NCI-H69 (cell line): ENCODE data around the gene LYRM4.

Experiments used
- DNase-seq: peaks from one replicate; lab custom pipeline; 2025; lab: John Stamatoyannopoulos, UW

The LYRM4 gene

DNA sequence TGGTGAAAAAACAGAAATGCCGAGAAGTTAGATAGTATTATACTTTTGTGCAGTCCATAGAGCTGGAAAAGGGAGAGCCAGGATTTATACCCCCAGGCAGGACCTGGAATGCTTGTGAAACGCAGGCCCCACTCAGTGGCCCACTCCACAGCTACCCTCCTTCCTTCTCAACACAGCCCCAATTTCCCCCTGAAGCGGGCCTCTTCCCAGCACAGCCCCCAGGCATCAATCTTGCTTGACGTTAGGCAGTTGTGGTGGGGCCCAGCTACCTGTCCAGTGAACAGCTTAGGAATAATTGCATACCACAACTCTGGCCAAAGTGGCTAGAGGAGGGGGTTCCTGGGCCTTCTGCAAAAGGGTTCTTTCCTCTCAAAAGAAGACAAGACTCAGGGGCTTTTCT is 114.4 kb downstream of the LYRM4 start:
- DNase-seq = no peak

DNA sequence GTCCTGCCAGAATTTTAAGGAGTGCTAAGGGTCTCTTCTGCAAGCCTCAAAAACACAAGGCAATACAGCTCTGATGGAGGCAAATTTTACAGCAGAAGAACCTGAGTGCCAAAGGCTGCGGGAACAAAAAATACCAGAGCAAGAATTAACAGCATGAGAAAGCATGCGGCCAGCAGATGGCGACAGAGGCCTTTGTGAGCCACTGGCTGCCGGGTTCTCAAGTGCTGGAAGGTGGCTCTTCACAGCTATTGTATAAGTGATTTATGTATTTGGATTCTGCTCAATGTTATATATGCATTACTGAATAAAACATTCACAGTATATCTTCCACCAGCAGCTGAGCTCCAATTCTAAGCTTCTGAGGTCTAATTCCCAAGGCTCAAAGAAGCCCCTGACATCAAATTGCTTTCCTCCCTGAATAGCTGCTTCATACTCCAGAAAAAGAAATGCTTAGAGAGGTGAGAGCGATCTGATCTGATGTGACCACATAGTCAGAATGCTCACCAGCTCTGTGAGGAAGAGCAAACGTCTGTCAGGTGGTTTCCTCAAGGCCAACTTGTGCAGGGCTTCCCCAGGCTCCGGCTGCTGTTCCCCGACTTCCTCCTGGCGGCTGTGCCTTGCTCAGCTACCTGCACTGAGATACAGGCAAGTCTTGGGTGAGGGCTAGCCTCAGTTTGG is 117.0 kb downstream of the LYRM4 start:
- peak; percentile 82 for DNase-seq

DNA sequence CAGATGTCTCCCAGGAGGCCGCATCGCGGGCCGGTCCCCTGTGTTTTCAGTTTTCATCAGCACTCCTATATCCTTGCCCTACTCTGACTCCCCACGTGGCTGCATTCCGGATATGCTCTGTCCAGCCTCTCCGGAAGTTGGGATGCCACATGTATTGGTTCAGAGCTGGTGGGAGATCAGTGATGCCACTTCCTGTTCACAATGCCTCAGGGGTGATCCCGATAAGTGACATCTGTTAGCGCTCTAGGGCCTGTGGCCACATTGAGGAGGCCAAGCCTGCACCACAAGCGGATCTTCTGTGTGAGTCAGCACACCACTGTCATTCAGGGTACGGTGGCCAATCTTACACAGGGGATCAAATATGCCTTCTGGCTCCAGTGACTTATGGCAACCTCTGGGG is 117.8 kb downstream of the LYRM4 start:
- DNase-seq = no peak

DNA sequence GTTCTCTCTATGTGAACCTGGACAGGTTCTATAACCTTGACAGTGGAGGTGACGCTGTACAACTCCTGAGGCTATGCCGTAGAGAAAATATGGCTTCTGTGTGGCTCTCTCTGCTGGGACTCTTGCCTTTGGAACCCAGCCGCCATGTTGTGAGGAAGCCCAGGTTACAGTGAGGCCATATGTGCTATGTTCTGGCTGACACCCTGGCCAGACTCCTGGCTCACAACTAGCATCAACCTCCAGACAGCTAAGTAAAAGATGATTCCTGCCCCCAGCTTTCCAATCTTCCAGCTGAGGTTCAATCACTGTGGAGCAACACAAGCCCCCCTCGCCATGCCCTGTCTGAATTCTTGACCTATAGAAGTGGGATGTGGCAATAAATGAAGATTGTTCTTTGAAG is 118.6 kb downstream of the LYRM4 start:
- no peak for DNase-seq

DNA sequence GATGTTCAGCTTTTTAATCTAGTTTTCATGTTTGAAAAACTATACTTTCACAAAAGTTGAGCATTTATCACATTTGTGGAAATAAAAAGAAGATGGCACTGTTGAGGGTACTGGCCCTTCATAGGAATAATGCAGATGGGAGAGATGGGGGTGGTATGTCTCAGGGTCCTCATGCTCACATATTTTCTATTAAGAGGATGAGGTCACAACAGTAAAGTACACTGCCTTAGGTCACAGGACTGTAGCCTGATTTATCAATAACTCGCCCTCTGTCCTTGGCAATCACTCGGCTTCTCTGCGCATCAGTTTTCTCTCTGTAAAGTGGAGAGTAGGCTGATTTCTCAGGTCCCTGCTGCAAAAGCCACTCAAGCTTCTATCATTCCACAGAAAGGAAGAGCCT is 119.7 kb downstream of the LYRM4 start:
- no peak for DNase-seq

DNA sequence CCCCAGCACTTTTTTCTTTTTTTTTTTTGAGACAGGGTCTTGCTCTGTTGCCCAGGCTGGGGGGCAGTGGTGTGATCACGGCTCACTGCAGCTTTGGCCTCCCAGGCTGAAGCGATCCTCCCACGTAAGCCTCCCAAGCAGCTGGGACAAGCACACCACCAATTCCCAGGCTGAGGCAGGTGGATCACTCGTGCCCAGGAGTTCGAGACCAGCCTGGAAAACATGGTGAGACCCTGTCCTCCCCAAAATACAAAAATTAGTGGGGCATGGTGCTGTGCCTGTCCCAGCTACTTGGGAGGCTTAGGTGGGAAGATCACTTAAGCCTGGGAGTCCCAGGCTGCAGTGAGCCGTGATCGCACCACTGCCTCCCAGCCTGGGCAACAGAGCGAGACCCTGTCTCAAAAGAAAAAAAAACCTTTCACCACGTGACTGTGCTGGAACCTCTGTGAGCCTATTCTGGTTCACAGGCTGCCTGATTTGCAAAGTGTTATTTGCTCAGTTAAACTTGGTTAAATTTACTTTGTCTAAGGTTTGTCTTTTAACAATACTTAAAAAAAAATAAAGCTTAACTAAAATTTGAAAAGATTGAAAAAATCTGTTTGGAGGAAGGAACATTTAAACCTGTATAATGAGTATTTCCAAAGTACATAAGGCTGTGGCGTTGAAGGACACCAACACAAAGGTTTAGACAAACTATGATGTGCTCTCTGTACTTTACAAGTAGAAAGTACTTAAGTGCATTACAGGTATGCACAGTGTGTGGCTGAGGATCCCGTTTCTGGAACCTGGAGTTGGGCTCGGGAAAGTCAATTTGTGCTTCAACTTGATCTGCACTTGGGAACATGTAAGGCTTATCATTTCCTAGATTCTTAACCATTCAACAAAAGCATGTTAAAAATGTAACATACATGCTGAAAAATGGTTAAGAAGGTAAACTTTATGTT is 120.7 kb downstream of the LYRM4 start:
- DNase-seq = no peak

DNA sequence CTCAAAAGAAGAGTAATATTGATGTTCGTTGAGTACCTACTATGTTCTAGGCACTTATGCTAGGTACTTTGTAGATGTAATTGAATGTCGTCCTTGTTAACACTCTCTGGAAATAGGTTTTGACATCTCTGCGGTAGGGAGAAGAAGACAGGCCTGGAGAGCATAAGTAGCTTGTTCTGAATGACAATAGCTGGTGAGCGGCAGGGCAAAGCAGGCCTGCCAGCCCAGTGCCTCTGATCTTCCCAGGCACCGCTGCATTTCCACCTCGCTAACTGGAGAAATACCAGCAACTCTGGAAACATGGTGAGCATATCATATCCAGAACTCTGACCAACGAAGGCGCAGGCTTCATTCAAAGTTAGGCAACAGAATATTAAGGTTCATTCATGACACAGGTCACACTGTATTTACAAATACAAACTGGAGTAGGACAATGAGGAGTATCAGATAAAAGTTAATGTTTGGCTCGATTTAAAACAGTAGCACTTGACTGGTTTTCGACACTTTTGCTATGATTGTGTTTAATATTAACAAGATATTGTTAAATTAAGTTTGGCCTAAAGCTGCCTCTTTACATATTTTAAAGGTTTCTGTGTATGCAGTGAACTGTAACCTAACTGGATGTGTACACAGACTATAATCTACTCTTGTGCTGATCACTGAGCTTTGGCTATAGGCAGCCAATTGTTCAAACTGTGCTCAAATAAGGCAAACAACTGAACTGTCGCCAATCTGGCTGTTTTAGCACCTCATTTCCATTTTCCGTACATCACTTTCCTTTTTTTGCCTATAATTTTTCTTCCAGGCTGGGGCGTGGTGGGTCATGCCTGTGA is 121.5 kb downstream of the LYRM4 start:
- DNase-seq = no peak

DNA sequence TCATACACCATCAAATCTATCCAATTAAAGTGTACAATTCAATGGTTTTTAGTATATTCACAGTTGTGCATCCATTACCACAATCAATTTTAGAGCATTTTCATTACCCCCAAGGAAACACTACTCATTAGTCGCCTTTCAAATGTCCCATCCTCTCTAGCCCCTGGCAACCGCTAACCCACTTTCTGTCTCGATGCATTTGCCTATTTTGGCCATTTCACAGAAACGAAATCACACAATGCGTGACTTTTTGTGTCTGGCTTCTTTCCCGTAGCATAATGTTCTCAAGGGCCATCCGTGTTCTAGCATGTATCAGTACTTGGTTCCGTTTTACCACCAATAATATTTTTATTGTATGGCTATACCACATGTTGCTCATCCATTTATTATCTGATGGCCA is 123.9 kb downstream of the LYRM4 start:
- no peak for DNase-seq

DNA sequence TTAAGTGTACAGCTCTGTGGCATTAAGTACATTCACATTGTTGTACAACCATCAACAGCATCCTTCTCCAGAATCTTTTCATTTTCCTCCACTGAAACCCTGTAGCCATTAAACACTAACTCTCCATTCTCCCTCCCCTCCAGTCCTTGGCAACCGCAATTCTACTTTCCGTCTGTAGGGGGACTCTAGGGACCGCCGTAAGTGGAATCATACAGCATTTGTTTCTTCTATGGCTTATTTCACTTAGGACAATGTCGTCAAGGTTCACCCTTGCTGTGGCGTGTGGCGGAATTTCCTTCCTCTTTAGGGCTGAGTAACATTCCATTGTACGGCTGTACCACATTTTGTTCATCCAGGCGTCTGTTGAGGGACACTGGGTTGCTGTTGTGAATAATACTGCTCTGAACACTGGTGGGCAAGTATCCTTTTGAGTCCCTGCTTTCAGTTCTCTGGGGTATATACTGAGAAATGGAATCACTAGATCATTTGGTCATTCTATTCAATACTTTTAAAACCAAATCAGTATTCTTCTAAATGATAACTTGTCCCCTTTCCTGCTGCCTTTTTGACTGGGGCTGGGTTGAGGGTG is 124.9 kb downstream of the LYRM4 start:
- DNase-seq = peak; percentile 67

DNA sequence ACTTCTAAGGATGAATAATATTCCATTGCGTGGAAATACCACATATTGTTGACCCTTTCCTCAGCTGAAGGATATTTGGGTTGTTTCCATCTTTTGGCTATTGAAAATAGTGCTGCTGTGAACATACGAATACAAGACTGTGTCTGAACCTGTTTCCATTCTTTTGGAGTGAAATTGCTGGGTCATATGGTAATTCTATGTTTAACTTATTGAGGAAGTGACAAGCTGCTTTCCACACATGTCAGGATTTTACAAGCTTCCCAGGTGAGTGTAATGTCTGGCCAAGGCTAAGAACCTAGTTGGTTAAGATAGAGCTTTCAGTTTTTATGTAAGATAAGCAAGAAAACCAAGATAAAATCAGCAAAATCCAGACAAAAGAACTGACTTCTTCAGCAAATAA is 126.8 kb downstream of the LYRM4 start:
- no peak for DNase-seq

DNA sequence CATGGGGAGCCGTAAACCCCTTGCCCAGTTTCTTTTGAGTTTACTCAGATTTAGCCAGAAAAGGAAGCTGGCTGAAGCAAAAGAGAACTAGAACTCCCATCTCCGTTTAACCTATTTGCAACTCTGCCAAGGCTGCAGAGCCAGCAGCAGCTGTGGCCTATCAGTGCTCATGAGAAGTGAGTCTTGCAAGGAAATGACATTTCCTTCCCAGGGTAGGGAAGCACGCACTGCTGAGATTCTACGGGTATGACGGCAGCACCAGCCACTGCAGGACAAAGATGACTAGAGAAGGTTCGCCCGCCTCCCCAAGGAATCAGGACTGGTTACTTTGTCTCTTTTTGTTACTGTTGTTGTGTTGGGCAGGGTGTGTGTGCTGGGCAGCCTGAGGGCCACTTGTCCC is 128.0 kb downstream of the LYRM4 start:
- no peak for DNase-seq

DNA sequence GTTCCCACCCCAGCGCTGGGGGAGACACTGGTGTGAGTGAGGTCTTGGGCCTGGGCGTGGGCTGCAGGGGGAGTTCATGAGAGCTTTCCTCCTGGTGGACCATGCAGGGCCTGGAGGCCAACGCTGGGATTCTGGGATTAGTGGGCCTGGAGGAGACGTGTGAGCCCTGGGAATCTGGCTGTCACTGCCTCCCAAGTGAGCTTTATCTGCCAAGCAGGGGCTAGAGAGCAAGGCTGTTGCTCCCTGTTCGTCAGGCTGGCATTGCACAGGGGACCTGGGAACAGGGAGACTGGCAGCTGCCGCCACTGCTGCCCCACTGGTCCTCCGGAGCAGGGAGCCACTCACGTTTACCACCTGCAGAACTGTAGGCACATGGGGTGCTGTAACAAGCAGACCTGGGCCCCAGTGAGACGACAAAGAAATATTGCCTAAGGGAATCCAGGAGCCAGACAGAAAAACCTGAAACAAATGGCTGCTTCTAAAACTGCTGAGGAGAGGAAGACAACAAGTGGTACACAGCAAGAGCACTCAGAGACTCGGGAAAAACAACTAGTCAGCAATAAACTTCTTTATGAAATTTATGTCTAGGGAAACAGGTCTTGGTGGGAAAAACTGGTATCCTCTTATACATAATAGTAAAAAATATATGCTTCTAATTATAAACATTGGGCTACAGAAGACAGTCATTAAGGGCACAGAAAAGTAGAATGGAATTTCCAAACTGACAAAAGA is 130.4 kb downstream of the LYRM4 start:
- peak; percentile 30 for DNase-seq

DNA sequence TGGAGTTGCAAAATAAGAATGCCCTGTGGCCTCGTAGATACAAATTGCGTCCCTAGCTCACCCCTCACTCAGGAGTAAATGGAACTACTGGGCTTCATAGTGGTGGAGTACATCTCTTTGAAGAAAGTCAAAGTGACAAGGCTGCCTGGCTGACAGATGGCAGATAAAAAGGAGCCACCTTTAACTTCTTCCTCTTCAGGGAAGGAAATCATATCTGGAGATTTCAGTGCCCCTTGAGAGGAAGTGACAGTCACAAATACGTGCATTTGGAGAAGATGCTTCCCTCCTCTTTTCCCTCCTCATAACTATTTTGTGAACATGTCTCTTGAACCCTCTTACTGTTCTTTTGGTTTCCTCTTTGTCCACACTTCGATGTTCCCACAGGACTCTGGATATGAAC is 132.4 kb downstream of the LYRM4 start:
- no peak for DNase-seq

DNA sequence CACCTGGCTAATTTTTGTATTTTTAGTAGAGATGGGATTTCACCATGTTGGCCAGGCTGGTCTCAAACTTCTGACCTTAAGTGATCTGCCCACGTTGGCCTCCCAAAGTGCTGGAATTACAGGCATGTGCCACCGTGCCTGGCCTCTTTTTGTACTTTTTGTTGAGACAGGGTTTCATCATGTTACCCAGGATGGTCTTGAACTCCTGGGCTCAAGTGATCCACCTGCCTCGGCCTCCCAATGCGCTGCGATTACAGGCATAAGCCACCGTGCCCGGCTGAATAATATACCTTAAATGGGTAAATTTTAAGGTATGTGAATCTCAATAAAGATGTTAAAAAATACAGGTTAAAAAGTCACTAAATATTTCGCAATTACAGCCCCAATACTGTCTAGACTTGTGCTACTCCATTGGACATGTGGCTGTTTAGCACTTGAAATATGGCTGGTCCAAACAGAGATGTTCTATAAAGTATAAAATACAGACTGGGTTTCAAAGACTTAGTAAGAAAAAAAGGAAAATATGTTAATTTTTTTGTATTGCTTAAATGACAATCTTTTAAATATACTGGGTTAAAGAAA is 133.6 kb downstream of the LYRM4 start:
- DNase-seq = no peak

DNA sequence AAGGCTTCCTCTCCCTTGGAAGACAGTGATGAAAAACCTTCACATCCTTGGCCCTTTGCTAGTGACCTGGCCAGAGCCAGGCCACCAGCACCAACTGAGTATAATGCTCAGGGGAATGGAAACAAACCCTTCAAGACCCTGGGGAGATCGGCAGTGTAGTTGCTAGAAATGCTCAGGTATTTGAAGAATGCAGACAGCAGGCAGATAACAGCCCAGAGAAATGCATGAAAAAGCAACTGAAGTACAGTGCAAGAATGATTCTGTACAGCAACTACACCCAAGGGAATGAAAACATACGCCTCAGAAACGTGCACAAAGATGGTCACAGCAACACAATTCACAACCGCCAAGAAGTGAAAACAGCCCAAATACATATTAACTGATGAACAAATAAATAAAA is 134.5 kb downstream of the LYRM4 start:
- no peak for DNase-seq

DNA sequence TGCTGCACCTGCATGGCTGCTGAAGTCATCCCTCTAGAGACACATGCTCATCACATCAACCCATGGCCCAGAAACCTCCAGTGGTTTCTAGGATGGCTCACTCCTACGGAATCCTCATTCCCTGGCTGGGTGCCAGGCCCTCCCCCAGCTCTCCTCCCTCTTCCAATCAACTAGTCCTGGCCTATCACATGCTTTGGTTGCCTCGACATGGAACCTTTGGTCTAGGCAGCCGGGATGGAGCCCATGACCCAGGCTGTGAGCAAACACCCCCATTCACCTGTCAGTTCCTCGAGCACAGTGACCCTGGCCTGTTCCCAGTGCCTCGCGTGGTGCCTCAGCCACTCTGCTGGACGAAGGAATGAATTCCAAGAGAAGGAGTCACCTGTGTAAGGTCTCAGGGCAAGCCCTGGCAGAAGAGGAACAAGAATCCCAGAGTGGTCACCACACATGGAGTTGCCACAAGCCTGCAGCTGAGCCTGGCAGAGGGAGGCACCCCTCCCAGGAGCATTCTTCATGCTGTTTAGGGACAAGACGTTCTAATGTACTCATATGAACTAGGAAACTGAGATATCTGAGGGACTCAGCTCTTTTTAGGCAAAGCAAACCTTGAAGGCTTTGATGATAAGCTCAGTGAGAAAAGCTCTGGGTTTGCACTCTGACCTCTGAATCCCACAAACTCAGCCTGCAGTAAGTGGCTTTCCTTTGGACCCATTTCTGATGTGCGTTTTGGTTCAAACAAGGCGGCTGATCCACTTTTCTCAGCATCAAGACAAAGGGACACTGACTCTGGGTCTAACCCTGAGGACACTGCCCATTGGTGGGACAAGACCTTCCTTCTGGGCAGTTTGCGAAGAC is 135.4 kb downstream of the LYRM4 start:
- DNase-seq = no peak

DNA sequence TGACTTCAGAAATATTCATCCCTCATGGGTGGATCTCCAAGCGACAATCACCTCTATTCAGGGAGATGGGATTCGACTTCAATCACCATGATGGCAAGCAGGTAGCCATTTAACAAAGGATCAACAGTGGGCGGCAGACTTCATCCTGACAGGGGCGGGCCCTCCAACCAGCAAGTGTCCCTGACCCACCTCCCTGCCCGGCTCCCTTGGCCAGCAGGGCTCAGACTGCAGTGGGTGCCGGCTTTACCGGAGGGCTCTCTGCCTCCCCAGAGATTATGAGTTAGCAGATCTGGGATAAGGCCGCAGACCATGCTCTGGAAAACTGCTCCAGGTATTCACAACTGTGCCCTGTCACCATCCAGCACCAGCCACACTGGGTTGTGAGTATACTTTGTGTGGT is 136.2 kb downstream of the LYRM4 start:
- no peak for DNase-seq

DNA sequence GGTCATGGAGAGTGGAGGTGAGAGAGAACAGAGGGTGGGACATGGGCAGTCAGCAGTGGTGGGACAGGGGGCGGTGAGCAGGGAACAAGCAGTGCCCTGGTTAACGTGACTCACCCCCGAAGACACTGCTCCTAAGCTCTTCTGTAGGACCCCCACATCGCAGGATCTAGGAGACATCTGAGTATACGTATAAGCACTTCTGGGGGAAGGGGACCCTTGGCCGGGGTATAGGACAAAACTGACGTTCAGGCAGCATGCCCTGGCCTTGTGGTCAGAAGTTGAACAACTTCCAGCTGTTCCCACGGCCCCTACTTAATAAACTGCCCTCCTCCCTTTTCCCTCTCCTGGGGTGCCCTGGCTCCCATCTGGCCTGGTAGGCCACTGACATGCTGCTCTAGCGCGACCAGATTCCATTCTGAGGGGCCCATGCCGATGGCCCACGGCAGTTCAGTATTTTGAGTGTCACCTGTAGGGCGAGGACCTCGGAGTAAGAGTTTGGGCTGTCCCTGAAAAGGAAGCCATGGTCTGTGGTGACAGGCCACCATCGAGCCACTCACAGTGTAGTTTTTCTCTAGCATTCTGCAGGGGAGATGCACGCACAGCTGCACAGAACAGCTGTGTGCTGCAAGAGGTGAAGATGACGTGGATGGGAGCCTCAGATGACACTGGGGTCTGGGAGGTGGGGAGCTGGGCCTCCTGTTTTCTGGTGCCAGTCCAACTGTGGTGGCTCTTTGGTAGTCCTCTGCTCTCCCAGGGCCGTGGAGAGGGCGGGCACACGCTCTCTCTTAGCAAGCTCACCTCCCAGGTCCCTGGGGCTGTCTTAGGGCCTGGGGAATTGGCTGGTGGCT is 137.2 kb downstream of the LYRM4 start:
- DNase-seq = no peak

DNA sequence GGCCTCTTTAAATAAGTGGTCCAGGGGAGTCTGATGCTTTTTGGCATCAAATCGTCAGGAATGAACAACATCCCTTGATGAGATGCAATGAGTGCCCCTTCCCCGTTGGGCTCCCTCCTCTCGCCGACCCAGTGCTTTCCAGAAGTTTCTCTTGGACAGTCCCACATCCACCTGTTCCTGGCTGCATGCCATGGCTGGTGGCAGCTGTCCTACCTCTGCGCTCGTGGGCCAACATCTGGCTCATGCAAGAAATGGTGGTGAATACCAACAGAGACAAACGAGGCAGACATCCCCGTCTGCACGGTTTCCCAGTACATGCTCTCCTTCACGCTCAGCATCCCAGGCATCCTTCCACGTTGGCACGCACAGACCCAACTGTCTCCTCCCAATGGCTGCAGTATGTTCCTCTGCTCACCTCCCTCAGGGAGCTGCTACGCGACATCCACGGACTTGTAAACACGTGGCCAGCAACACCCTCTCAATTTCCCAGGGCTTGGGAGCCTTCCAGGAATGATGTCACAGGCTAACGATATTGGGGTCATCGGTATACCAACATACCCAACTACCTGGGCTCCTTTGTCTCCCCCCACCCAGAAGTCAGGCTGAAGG is 138.1 kb downstream of the LYRM4 start:
- no peak for DNase-seq
